Measurements from ENCODE around the gene KCNQ2.

The KCNQ2 gene

GRCh38 chr20:63457737-63458136 is 14.7 kb downstream of the KCNQ2 start:
- no peak overlapping the region for H3K4me3 ChIP-seq (ENCODE audit: low read length)
- TF ChIP-seq, protein P1, sequence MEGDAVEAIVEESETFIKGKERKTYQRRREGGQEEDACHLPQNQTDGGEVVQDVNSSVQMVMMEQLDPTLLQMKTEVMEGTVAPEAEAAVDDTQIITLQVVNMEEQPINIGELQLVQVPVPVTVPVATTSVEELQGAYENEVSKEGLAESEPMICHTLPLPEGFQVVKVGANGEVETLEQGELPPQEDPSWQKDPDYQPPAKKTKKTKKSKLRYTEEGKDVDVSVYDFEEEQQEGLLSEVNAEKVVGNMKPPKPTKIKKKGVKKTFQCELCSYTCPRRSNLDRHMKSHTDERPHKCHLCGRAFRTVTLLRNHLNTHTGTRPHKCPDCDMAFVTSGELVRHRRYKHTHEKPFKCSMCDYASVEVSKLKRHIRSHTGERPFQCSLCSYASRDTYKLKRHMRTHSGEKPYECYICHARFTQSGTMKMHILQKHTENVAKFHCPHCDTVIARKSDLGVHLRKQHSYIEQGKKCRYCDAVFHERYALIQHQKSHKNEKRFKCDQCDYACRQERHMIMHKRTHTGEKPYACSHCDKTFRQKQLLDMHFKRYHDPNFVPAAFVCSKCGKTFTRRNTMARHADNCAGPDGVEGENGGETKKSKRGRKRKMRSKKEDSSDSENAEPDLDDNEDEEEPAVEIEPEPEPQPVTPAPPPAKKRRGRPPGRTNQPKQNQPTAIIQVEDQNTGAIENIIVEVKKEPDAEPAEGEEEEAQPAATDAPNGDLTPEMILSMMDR (conservative IDR thresholded peaks at IDR 0.05; ENCODE audit: low read length) = no peak
- peak; percentile 28 for DNase-seq (ENCODE audit: low read depth)

DNA sequence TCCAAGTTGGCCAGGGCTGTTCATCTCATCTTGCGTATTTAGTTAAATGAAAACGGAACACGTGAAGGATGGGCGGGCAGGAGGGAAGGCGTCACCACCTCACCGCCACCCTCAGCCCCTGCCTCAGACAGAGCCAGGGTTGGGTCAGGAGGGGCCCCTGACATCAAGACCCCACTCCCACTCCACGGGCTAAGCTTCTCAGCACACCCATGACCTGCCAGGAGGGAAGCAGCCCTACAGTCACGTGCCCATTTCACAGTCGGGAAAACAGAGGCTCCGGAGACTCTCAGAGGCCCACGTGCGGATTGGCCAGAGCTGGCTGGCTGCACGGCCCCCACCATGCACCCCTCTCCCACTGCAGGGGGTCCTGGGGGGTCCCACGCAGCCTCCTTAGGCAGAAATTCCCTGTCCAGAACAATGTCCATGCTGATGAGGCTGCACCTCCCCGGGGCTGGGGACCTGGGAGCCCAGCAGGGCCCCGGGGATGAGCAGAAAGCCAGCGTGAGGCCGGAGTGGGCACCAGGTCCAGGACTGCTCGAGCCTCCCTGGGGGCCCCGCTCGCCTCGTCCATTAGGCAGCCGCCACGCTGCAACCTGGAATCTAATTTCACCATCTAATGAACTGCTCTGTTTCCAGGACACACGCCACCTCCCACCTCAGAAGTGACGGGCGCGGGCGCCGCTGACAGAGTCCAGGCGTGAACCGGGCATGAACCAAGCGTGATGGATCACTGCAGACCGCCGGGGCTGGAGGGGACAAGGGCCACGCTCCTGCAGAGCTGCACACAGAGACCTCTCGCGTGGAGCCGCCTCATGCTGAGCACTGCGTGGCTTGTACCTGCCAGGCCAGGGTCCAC is 15.8 kb downstream of the KCNQ2 start:
- no peak overlapping the region for H3K4me3 ChIP-seq (ENCODE audit: low read length)
- TF ChIP-seq, protein P1 (conservative IDR thresholded peaks at IDR 0.05; ENCODE audit: low read length) = no peak
- DNase-seq (ENCODE audit: low read depth) = no peak

DNA sequence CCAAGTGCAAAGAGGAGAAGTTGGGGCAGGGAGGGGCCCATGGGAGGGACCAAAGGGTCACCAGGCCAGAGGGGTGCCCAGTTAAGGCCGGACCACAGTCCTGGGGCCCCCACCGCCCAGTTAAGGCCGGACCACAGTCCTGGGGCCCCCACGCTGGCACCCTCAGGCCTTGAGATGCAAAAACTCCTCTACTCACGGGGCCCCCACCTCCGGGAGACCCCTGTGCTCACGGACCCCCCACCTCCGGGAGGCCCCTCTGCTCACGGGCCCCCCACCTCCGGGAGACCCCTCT is 16.9 kb downstream of the KCNQ2 start:
- no peak overlapping the region for H3K4me3 ChIP-seq (ENCODE audit: low read length)
- TF ChIP-seq, protein P1 (conservative IDR thresholded peaks at IDR 0.05; ENCODE audit: low read length) = no peak
- no peak for DNase-seq (ENCODE audit: low read depth)

DNA sequence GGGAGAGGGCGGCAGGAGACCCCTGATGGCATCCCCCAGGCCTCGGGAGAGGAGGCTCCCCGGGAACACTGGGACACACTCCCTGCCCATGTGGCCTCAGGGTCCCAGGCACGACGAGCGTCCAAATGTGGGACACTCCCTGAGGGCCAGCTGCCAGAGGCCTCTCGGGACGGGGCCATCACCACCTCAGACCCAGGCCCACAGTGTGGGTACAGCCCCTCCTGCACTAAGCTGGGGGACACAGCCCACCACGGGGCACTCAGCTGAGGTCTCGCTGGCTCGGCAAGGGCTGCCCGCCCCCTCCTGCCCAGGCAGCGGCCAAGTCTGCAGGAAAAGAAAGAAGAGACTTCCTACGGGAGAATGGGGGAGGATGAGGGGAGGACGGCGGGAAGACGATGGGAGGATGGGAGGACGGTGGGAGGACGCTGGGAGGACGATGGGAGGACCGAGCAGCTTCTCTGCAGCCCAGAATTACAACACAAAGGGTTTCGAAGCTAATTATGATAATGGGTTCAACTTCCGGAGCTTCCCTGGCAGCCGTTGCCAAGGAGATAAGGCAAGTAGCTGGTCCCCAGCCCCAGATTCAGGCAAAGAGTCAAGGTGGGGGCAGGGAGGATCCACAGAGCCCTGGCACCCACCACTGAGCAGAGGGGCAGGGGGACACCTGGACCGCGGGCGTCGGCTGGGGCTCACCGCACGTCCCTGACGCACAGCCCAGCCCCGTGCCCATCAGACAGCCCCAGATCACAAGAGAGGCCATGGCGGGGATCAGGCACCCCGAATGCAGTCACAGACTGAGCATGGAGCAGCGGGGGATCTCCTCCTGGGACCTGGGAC is 17.5 kb downstream of the KCNQ2 start:
- TF ChIP-seq, protein P1 (conservative IDR thresholded peaks at IDR 0.05; ENCODE audit: low read length) = no peak
- DNase-seq (ENCODE audit: low read depth) = no peak
- no peak overlapping the region for H3K4me3 ChIP-seq (ENCODE audit: low read length)

- DNase-seq (ENCODE audit: low read depth) = no peak
- TF ChIP-seq, protein P1 (conservative IDR thresholded peaks at IDR 0.05; ENCODE audit: low read length) = no peak; the same call in 1 of the 2 replicates
- H3K4me3 ChIP-seq (ENCODE audit: low read length) = no peak overlapping the region
Measured at GRCh38 chr20:63452821-63453523, 19.5 kb downstream of the KCNQ2 start.

- DNase-seq (ENCODE audit: low read depth) = no peak
- H3K4me3 ChIP-seq (ENCODE audit: low read length) = no peak overlapping the region
- TF ChIP-seq, protein P1 (conservative IDR thresholded peaks at IDR 0.05; ENCODE audit: low read length) = no peak
Measured at GRCh38 chr20:63452341-63452740, 20.1 kb downstream of the KCNQ2 start.

All from AG10803 (cell line).